HG02642 (cell line): ENCODE results near the gene ADAMTS7.
"Not testable (repeated sequence)": the region's sequence is repeated elsewhere in the genome, so short reads cannot be mapped to it uniquely, and the experiment has no call there.

Source experiments
- ATAC-seq: cut with Tn5 transposase; IDR thresholded peaks from one replicate; pipeline ENCODE4 v1.9.1; 2021; ENCODE audit warnings: mild to moderate bottlenecking; ENCODE audit not compliant: unreplicated experiment, poor library complexity

ADAMTS7 gene

DNA sequence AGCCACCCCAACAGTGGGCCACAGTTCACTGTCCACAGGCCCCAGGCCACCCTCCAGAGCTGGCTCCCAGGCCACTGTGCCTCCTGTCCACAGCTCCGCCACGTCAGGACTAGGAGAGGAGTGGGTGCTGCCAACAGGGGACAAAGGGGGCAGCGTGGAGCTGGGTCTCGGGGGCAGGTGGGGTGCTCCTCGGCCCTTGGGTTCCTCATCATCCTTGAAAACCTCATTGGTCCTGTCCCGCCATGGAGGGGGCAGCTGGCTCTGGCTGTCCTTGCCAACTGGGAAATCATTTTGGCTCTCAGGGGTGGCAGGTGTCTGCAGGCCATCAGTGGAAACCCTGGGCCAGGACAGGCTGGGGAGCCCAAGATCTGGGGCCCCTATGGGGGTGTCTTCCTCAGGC lies 45.2 kb downstream of the ADAMTS7 start:
- ATAC-seq, result no peak

DNA sequence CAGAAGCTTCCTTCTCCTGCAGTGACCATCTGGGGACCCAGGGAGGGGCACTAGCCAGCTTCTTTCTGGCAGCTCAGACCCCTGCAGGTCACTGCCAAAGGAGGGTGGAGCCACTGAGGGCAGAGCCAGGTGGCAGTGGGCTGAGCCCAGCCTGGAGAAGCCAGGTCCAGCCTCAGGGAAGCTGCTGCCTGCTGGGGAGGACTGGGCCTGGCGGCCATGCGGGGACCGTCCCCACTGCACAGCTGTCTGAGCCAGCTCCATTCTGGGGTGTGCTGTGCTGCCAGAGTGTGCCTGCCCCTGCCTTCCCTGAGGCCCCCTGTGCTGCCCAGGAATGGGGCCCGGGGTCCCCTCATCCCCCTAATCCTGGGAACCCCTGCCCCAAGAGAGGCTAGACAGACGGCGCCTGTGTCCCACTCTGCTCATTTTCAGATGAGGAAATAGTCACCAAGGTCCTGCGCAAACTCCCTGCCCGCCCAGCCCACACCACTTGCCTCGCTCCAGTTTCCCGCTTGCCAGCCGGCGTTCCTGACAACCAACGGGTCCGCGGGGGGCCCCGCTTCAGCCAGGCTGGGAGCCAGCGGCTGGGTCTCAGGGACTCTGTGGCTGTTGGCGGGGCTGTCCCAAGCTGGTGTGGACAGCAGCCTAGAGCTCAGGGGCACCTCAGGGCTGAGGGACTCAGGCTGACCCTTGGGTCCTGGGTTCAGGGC lies 46.0 kb downstream of the ADAMTS7 start:
- ATAC-seq, result not testable (repeated sequence)

DNA sequence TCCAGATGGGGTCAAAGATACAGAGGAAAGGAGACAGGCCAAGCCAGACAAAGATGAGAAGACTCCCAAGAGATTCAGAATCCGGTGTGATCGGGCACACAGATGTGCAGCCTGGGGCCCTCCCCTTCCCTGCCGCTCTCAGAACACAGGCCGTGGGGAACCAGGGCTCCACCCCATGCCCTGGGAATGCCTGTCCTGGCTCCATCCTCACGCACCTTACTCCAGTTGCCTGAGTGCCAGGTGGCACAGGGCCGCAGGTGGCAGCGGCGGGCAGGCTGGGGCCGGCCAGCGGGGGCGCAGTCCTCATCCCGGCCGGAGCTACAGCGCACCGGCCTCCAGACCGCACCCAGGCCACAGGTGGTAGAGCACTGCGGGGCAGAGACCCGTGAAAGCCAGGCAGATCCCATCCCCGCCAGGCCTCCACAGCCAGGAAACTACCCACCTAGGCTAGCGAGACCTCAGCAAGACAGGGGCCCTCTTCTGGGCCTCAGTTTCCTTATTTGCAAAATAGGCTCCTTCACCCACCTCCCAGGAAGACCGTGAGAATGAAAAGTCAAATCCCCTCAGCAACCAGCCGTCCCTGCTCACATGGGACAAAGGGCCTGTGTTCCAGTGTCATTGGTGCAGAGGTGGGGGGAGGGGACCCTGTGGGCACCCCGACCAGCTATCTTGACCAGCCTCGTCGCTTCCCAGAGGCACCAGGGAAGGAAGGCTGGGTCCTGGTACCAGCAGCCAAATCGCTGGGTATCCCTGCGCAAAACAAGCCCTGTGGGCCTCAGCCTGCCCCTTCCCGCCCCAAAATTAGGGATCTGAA lies 46.7 kb downstream of the ADAMTS7 start:
- ATAC-seq, result not testable (repeated sequence)

DNA sequence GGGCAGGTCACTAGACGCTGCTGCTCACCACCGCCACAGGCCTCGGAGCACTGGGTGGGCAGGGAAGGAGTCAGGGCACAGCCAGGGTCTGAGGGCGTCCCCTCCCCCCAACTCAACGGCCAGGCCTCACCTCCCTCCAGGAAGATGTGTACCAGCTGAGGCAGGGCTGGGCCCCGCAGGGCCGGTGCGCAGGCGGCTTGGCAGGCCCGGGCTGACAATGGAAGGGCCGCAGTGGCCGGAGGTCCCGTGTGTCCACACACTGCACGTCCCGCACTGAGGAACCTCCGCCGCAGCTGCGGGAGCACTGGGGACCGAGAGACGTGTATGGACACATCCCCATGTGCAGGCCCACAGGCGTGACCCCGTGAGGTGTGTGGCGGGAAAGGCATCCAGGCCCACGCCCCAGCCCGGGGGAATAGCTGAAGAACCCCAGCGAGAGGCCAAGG lies 47.4 kb downstream of the ADAMTS7 start:
- no peak for ATAC-seq

DNA sequence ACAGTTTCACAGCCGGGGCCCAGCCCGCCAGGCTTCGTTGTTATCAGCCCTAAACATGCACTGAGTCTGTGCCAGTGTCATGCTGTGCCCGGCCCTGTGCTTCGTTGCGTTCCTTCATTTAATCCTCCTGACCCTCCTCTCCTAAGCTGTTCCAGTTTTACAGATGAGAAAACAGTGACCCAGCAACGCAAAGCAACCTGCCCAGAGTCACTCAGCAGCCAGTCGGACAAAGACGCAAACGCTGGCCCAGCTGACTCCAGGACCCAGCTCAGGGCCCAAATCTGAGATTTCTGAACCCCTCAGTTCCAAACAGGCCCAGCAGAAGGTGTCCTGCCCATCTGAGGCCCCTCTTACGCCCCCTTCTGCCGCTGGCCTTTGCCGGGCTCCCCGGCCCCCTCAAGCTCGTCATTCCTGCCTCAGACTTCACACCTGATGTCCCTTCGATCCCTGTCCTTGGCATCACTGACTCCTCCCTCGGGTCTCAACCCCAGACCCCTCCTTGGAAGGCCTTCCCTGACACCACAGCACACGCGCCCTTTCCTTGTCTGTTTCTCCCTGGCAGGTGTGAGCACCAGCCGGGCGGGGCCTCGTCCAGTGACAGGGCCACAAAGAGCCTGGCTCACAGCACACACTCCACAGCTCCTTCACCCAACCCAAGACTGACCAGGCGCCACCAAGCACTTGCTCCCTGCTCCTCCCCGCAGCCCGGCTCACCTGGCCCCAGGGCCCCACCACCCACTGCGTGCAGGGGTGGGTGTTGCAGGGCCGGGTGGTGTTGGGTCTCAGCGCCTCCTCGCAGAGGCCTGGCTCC lies 48.1 kb downstream of the ADAMTS7 start:
- no peak for ATAC-seq

DNA sequence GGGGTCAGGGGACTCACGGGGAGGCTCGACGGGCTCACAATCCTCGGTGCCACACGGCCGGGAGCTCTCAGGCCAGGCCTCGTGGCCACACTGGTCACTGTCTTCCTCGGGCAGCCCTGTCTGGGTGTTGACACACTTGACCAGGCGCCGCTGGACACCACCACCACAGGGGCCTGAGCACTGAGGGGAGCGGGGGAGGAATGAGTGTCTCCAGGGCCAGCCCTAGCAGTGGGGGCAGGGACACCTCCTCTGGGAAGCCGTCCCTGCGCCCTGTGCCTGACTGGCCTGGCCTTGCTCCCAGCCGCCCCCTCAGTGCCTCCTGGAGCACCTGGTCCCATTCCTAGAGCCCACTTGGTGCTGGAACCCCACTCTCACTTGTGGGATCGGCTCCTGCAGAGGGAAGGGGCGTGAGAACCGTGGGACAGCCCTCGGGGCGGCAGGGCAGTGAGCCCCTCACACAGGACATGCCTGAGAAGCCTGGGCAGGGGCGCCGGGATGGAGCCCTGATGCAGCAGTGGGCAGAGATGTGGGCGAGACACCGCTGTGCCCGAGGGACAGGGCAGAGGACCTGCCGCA lies 48.8 kb downstream of the ADAMTS7 start:
- ATAC-seq, result not testable (repeated sequence)

DNA sequence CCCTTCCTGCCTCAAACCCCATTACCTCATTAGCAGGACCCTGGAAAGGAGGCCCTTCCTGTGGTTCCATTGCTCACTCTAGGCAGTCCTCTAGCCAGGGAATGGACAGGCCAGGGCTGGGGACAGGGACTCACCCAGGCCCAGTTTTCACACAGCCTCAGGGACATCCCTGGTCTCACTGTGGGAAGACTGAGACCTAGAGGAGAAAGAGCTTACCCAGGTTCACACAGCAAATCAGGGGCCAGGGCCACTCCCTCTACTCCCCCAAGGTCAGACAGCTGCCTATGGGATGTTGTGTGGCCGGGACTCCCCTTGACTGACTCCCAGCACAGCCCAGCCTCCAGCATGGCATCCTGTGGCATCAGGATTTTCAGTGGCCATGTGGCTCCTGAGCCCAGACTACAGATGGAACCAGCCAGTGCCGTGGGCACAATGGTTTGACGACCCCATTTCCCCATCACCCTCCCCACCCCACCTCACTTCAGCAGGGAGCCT lies 49.3 kb downstream of the ADAMTS7 start:
- no peak for ATAC-seq

DNA sequence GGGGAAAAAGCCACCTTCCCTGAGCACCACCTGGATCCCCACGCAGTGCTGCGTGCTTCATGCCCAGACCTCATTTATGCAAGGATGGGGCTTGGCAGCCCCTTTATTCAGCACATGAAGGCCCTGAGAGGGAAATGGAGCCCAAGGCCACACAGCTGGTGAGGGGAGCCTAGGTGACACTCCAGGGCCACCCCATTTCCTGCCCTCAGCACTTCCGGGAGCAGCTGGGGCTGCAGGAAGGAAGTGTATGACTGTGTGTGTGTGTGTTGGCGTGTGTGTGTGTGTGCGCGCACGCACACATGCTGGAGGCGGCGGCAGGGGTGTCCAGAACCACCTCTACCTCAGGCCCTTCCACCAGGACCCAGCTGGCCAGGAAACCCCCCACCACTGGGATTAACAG lies 49.8 kb downstream of the ADAMTS7 start:
- ATAC-seq, result peak; percentile 50

DNA sequence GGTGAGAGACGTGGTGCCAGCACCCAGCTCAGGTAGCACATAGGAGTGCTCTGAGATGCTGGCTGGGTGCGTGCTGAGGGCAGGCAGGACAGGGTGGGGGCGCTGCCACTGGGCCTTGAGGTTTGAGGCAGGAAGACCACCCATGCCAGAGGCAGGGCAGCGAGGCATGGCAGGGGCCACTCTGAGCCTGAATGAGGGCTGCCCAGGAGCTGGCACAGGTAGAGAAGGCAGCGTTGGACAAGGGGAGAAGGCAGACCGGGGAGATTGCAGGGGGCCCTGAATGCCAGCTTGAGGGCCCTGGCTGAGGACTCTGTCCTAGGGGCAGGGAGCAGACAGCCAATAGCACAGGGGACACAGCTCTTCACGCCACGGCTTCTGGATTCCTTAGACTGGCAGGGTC lies 50.2 kb downstream of the ADAMTS7 start:
- no peak for ATAC-seq

DNA sequence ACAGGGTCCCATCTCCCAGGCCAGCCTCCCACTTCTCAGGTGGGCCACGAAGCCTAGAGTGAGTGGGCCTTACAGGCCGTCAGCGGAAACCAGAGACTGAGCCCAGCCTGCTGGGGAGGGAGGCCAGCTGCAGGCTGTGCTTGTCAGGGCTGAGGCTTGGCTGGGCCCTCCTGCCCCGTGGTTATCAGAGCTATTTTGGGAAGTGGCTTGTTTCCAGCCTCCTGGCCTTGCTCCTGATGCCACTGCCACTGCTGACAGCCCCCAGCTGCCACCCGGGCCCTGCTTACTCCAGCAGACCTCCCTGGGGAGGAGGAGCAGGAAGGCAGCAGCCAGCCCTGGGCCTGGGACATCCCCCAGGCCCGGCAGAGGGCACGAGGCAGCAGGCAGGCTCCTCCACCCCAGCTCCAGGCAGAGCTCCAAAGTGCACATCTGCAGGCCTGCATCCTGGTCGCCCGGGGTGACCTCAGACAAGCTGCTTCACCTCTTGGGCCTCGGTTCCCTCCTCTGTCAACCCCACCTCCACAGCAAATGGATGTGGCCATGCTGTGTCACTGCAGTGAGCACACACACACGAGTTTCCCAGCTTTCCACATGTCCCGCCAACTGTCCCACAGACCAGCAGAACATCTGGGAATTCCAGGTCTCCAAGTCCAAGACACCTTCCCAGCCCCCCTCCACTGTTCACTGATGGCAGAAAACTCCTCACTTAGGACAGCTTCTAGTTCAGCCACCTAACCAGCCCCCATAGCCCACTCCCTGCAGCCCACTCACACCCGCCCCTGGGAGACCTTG lies 51.0 kb downstream of the ADAMTS7 start:
- ATAC-seq, result peak; percentile 19

DNA sequence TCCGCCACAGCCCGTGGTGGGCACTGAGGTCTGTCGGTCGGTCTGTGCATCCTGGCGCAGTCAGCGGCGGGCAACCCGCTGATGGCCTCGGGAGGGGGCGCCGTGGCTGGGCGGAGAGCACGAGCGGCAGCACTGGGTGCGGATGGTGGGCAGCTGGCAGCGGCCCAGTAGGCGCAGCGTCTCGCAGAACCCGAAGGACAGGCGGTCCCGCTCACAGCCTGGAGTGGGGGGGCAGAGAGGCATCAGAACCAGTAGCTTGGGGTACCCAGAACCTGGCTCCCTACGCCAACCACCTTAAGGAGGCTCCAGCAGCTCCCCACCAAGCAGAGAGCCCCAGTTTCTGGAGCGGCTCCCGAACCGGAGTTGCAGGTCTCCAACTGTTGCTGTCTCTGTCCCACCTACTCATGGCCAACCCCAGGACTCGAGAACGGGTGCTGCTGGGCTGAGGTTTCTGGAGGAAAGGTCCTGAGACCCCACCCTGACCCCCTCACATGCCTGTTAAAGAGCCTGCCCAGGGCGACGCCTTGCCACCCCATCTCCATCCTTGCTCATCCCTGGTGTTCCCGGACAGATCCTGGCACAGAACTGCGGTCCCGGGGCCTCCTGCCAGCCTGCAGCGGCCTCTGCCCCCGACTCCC lies 51.8 kb downstream of the ADAMTS7 start:
- not testable (repeated sequence) for ATAC-seq

DNA sequence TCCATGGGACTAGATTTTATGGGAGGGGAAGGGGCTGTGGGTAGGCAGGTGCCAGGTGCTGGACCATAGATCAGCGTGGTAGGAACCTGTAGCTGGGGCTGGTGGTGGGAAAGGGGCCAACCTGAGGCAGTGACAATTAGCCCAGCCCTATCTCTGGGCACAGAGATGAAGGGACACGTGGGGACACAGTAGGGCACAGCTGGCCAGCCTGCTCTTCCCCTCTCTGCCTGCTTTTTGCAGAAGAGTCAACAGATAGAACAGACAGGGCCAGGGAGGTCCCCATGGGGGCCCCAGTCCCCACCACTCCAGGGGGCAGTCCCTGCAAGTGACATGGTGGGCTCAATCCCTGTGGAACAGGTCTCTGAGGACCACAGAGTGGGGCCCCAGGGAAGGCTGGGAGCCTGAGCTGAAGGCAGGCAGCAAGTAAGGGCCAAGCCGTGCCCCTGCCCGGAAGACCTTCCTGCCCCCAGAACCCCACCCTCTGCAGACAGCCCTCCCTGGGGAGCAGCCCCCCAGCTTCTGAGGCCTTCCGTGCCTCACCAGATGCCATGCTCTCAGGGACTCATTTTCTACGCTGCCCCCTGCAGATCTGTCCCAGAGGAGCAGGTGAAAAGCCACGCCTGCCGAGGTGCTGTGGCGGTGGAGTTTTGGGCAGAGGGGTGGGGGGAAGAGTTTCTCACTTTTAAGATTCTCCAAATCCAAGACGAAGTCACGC lies 52.6 kb downstream of the ADAMTS7 start:
- ATAC-seq, result not testable (repeated sequence)

DNA sequence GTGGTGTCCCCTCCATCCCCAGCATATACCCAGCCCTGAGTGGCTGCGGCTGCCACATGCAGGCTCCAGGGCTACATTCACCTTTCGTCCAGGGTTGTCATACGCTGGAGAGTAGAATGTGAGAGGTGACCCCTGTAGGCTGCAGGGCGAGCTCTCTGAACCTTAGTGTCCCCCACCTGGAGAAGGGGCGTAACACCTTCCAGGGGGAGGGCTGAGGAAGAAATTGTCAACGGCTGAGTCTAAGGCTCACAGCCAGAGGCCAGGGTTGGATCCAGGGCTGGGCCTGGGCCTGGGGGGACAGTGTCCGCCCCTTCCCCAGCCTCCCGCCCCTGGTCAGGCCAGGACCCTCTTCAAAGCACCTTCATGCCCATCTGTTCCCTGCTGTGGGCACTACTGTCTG lies 53.2 kb downstream of the ADAMTS7 start:
- ATAC-seq, result not testable (repeated sequence)

DNA sequence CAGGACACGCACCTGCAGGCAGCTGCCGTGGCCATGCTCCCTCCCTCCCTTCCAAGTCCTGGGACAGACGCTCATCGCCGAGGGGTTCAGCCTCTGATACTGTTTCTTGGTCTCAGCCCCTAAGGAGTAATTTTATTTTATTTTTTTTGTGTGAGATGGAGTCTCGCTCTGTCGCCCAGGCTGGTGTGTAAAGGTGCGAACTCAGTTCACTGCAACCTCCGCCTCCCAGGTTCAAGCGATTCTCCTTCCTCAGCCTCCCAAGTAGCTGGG lies 53.7 kb downstream of the ADAMTS7 start:
- ATAC-seq, result no peak

DNA sequence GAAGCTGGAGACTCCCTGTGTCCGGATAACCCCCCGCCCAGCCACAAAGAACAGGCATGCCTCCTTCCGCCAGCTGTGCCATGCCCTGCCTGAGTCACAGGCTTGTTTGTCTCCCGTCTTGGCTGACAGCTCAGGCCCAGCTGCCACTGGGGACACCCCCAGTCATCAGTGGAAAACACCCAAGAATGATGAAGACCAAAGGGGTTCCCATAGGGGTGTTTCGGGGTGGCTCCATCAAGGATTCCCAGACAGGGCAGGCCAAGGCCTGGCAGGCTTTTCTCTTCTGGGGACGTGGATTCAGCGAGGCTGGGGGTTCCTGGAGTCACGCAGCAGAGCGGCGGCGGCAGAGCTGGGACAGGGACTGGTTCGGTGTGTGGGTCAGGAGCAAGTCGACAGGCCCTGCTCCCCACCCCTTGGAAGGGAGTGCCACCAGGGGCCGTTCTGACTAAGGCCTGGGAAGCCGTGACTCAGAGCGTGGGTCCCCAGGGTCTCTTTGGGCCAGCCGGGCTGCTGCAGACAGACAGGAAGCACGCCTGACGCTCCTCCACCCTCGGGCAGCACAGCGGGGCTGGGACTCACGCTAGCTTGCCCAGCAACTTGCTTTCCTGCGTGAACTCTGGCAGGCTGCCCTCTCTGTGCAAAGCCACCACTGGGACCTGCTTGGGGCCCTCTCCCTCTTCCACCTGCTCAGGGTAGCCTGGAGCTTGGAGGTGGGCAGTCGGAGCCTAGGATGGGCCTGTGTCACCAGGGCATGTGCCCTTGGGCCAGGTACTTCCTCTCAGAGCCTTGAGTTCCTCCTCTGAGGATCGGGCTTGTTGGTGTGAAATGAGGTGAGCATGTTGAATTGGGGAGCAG lies 54.3 kb downstream of the ADAMTS7 start:
- ATAC-seq, result peak; percentile 49

DNA sequence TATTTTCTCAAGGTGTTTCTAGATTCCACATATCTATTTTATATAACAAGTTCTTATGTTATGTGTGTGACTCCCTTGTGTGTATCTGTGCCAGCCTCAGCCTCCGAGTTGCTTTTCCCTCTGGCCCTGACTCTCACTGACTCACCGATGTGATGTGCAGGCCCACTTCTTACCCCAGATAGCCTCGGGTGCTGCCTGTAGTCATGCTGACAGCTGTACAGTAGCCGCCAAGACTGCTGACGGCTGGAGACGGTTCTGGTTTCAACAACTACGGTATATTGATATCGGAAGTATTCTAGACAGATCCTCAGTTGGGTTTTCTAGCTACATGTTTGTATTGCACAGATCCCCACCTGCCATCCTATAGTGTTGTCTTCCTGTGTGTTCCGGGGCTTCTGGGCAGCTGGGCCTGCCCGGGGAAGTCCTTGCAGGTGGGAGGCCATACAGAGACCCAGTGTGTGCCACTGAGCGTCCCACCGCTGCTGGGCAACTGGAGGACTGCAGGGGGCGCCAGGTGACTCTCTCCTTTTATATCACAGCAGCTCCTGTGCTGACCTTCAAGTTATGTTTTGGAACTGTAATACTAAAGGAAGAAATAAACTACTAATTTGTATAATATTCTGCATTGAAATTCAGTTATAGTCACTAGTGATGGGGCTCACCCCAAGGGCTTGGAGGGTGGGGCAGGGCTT lies 55.2 kb downstream of the ADAMTS7 start:
- ATAC-seq, result not testable (repeated sequence)

DNA sequence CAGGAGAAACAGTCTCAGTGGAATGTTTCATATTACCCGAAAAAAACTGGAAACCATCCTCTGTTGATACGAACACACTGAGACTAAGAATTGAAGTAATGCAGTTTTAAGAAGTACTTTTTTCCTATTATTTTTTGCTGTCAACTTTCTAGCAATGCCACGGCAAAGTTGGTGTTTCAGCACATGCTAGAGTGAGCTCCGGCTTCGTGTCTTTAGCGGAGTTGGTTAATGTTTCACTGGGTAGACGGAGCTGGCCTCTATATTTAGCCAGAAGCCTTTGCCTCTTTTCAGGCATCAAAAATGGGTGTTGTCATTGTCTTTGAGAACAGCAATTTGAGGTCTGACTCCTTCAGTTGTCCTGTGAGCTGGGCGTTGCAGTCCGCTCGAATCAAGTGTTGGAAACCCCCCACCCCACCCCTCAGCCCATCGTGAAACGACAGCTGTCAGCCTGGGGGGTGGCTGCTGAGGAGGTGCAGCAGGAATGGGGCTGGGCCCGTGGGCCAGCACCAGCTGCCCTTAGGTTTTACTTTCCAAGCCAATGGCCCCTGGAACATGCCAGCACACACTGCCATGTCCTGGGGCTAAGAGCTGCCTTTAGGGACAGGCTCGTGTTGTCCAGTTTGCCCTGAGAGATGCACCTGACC lies 56.5 kb downstream of the ADAMTS7 start:
- ATAC-seq, result not testable (repeated sequence)
